ENCODE measurements around the gene STRN.
"Not testable (repeated sequence)": the region's sequence is repeated elsewhere in the genome, so short reads cannot be mapped to it uniquely, and the experiment has no call there.

DNA sequence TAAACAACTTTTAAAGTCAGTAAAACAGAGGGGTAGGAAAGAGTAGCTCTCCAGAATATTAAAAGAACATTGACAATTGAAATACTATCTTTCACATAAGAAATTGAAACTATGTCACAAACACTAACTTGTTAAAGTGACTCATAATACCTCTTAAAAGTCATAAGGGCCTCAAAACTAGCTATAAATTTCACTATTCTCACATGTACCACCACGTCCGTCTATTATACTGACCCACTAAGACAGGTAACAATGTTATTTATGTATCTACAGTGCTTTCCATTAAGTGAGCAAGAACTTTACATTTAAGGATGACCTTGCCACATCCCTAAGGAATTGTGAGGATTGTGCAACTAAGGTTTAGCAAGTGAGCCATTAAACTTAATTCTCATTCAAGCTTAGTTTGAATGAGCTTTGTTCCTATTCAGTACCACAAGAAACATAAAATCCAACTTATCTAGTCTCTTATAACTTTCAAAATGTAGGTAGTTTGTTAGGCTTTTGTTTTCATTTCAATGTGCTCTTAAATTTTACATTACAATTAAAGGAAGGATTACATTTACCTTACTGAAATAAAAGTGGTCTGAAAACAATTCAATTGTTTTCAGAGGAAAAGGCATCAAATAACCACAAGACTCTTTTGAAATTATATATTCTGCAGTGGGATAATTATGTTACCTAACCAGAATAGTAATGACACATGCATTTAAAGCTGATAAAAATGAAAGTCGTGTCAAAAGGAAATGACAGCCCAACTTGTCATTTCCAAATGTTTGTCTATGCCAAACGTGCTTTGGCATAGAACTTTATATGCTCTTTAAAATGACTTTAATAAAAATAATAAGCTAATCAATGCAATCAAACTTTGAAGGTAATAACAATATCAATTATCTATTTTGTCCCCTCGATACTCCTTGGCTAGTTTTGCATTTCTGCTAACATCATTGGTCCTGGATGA, 39.9 kb downstream of the STRN start:
- TF ChIP-seq POLR2A (IDR thresholded peaks at IDR 0.05; ENCODE audit: low read depth, low read length); TAF1 (IDR thresholded peaks at IDR 0.05; ENCODE audit: borderline replicate concordance, low read depth, low read length): not testable (repeated sequence)

Data from GM12892 (cell line).